Measurements from ENCODE around the gene AGPAT1. TPM values are rescaled to one million over a fixed set of nuclear protein-coding genes. Genes with fewer than 3 reads are reported as not detected.

AGPAT1 gene
- total and polyA plus RNA-seq, 10 of the 15 experiments (the other 5 are each of a cell fraction or from before 2014, with no cell fraction given) = 13.9 to 39.5 (median 24.7) TPM

DNA sequence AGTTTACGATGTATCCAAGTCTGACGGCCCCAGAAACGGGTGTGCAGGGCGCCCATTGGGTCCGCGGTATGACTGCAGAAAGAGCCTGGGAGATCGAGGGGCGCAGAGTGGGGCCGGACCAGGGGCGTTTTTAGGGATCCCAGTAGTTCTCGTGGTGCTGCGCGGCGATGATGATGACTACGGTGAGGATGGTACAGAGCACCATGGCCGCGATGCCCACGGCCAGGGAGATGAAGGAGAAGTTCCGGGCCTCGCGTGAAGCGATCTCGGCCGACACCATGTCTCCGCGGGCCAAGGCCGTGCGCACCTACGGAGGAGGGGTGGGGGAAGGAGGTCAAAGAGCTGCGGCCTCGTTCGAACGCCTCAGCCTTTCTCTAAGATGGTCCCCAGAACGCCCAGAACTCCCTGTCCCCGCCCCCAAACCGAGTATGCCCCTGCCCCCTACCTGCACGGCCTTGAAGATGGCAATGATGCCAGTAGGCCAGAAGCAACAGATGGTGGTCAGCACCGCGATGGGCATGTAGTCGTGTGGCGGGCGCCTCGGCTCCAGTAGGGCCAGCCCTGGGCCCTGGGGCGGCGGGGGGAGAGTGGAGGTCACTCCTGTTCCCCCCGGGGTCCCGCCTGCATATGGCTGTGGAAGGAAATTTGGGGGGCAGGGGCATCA is 26.7 kb downstream of the AGPAT1 start:
- ChIA-PET RAD21 (ENCODE audit: unreplicated experiment) (no interaction called here), SMC1A (ENCODE audit: uncharacterized antibody, unreplicated experiment) (no interaction called here), POLR2A (no interaction called here), CTCF (no interaction called here)
- H3K27me3 ChIP-seq (replicated peaks in 1 of 2; ENCODE audit: control insufficient read depth in 2 of 2, insufficient read depth in 2 of 2, low read length in 1 of 2) = peaks cover 9 to 12% of the 10 kb centered on the region in 2 experiments
- H3K79me2 ChIP-seq (ENCODE audit: control insufficient read depth, insufficient read depth, low read length) = no peaks in the 10 kb centered on the region
- intact Hi-C loops (cut with micrococcal nuclease; ENCODE audit: unreplicated experiment) (no loop called here), in situ Hi-C loops (cut with MboI) (no loop called here)
- H3K9me3 ChIP-seq (replicated peaks; ENCODE audit: control insufficient read depth, insufficient read depth, low read length) = no peaks in the 10 kb centered on the region; the same call in 2 of the 3 replicates
- no peaks in the 10 kb centered on the region for H4K20me1 ChIP-seq (ENCODE audit: control insufficient read depth, insufficient read depth)
- H3K4me3 ChIP-seq = no peak overlapping the region
- no TSS peak for BruUV-seq (replicated peaks)
- no peak for DNase-seq (ENCODE audit: low read depth, low spot score)
- H3K4me1 ChIP-seq (ENCODE audit: control insufficient read depth, insufficient read depth, low read length) = no peaks in the 10 kb centered on the region; the same call in 1 of the 2 replicates
- ATAC-seq = no peak
- TF ChIP-seq SP1 (IDR thresholded peaks at IDR 0.05; ENCODE audit: low read depth, low read length) = no peak
- TF ChIP-seq, protein P1, sequence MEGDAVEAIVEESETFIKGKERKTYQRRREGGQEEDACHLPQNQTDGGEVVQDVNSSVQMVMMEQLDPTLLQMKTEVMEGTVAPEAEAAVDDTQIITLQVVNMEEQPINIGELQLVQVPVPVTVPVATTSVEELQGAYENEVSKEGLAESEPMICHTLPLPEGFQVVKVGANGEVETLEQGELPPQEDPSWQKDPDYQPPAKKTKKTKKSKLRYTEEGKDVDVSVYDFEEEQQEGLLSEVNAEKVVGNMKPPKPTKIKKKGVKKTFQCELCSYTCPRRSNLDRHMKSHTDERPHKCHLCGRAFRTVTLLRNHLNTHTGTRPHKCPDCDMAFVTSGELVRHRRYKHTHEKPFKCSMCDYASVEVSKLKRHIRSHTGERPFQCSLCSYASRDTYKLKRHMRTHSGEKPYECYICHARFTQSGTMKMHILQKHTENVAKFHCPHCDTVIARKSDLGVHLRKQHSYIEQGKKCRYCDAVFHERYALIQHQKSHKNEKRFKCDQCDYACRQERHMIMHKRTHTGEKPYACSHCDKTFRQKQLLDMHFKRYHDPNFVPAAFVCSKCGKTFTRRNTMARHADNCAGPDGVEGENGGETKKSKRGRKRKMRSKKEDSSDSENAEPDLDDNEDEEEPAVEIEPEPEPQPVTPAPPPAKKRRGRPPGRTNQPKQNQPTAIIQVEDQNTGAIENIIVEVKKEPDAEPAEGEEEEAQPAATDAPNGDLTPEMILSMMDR (IDR thresholded peaks at IDR 0.05 in 2 of 3, conservative IDR thresholded peaks at IDR 0.05 in 1 of 3; ENCODE audit: control insufficient read depth in 2 of 3, extremely low read depth in 1 of 3, insufficient read depth in 1 of 3, low read depth in 3 of 3, low read length in 3 of 3) = 0 out of 6 replicates have a peak, but pooled peaks of 1 of the 3 experiments have one; percentile 1
- no peak overlapping the region for H3K9ac ChIP-seq (ENCODE audit: control insufficient read depth, insufficient read depth, low read length)
- 47% methylated on average over 47 of the region's 47 CpGs for WGBS (ENCODE audit: insufficient coverage, insufficient replicate concordance, low lambda C conversion rate, missing lambda C conversion rate)
- H3K27ac ChIP-seq (ENCODE audit: control insufficient read depth, insufficient read depth) = no peak overlapping the region
- H3K4me2 ChIP-seq (ENCODE audit: control insufficient read depth, insufficient read depth) = peak overlapping the region; percentile 13; the same call in 1 of the 2 replicates
- no peaks in the 10 kb centered on the region for H3K36me3 ChIP-seq (ENCODE audit: control insufficient read depth in 2 of 2, insufficient read depth in 2 of 2, low read length in 1 of 2)
- no peak for FAIRE-seq
- H2AFZ ChIP-seq (ENCODE audit: control insufficient read depth, low read depth, low read length) = no peak overlapping the region

All from GM12878 (cell line).